HT-29 (cell line): ENCODE measurements around the gene ADAMTS16. TPM values are rescaled to one million over a fixed set of nuclear protein-coding genes. Genes with fewer than 3 reads are reported as not detected.
"Not testable (repeated sequence)": the region's sequence is repeated elsewhere in the genome, so short reads cannot be mapped to it uniquely, and the experiment has no call there.

Source experiments
- DNase-seq: peaks from one replicate; pipeline ENCODE4 v3.0.0-alpha.2; 2015; ENCODE audit warnings: low spot score
- total RNA-seq: library from RNA; depleted of rRNA; stranded (reverse); fragments of >200 nt; shearing (Covaris generic); gene quantifications from 2 replicates; pipeline ENCODE4 v1.2.3, GENCODE V29; 2014; rRNA removed

The ADAMTS16 gene, protein sequence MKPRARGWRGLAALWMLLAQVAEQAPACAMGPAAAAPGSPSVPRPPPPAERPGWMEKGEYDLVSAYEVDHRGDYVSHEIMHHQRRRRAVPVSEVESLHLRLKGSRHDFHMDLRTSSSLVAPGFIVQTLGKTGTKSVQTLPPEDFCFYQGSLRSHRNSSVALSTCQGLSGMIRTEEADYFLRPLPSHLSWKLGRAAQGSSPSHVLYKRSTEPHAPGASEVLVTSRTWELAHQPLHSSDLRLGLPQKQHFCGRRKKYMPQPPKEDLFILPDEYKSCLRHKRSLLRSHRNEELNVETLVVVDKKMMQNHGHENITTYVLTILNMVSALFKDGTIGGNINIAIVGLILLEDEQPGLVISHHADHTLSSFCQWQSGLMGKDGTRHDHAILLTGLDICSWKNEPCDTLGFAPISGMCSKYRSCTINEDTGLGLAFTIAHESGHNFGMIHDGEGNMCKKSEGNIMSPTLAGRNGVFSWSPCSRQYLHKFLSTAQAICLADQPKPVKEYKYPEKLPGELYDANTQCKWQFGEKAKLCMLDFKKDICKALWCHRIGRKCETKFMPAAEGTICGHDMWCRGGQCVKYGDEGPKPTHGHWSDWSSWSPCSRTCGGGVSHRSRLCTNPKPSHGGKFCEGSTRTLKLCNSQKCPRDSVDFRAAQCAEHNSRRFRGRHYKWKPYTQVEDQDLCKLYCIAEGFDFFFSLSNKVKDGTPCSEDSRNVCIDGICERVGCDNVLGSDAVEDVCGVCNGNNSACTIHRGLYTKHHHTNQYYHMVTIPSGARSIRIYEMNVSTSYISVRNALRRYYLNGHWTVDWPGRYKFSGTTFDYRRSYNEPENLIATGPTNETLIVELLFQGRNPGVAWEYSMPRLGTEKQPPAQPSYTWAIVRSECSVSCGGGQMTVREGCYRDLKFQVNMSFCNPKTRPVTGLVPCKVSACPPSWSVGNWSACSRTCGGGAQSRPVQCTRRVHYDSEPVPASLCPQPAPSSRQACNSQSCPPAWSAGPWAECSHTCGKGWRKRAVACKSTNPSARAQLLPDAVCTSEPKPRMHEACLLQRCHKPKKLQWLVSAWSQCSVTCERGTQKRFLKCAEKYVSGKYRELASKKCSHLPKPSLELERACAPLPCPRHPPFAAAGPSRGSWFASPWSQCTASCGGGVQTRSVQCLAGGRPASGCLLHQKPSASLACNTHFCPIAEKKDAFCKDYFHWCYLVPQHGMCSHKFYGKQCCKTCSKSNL
- total RNA-seq = not detected in 2 replicates

DNA sequence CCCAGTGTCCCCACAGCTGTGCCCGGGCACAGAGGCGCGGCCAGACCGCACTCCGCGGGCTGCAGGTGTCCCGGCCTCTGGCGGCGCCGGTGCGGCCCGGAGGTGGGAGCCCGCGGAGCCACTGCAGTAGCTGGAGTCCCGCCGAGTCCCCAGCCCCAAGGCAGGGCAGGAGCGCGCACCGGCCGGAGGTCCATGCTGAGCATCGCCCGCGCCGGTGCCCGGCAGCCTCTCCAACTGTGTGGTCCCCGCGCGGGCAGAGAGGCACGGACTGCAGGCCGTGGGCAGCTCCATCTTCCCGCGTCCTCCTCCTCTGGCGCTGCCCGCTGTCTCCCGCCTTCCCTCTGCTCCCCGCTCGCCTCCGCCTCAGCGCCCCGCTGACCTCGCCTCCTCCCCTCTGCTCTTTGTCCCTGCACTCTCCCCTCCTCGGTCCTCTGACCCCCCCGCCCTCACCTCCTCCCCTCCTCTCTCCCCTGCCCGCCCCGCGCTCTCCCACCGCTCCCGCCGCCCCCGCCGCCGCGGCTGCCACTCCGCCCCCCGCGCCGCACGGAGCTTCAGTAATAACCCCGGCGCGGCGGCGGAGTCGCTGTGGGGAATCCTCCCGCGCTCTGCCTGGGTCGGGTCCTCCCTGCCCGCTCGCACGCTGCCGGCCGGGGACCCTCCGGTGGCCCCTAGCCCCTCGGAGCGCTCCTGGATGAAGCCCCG is at the start of gene ADAMTS16:
Gene ADAMTS16 (plus strand): TSS at position 554 of the 702 bp plus-strand sequence. CDS start 138 bp downstream, at position 692.
- no peak for DNase-seq

DNA sequence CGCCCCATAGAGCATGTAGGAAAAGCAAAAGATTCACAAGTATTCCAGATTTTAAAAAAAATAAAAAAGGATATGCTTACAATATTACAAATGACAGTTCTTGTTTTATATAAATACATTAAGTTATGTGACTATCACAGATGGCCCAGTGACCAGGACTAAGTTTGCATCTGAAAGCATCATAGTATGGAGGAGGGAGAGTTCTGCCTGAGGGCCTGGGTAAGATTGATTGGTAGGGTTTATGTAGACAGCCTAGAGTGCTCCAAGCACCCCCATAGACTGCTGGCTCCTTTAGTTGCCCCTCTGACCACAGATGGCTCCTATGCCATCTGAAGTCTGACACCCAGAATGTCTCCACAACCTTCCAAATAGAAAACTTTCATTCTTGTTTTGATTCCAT is 48.0 kb upstream of the ADAMTS16 start:
- no peak for DNase-seq

DNA sequence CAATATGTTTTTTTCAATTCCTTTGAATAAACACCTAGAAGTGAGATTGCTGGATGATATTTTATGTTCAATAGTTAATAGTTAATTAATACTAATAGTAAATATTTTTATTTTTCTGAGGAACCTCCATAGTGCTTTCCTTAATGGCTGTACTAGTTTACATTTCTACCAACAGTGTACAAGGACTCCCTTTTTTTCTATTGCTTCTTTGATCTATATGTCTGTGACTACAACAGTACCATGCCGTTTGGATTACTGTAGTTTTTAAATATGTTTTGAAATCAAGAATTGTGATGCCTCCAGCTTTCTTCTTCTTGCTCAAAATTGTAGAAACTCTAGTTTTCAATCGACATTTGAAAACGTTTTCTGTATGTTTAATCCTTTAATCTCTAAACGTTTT is 39.5 kb upstream of the ADAMTS16 start:
- DNase-seq = no peak

DNA sequence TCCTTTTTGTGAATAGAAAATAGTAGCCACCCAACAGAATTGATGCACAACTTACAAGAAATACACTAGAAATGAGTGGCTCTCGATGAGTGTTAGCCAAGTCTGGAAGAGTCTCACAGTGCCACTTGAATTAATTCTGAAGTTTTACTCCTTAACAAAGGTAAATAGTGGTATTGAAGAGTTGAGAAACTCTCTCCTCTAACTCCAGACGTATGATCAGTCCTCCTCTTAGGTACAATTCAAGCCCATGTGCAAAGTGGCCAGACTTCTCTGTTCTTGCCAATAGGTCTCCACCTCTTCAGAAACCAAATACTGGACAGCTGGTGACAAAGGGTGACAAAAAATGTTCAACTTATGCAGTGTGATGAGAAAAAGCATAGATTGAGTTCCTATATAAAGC is 38.5 kb upstream of the ADAMTS16 start:
- DNase-seq = no peak

DNA sequence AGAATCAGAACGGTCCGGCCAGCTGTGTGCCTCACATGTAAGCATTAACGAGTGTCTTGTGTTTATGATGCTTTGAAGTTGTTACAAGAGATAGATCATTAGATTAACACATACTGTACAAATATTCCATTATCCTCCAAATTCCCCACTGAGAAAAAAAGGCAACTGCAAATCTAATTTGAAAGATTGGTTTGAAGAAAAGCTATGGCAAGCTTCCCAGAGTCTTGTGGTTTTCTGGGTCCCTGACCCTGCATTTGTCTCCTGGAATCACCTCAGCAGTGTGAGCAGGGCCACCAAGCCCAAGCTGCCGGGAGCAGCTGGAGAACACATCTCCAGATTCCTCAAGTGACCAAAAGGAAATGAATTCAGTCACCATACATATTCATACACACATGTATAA is 36.9 kb upstream of the ADAMTS16 start:
- DNase-seq = no peak

DNA sequence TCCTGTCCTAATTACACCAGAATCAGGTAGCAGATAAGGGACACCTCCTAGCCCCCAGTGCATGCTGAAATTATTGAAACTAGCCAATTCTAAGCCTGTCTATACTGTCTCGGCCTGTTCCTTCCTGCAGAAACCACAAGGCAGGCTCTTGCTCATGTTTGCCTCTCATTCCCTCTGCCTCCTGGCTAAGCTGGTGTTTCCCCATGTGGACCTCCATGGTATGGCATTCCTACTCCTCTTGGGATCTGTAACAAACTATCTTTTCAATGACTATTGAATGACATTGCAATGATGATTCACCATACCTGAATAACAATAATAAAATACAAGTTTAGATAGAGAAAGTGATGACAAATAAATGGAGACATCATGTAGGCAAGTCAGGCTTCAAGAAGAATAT is 35.6 kb upstream of the ADAMTS16 start:
- DNase-seq = no peak

DNA sequence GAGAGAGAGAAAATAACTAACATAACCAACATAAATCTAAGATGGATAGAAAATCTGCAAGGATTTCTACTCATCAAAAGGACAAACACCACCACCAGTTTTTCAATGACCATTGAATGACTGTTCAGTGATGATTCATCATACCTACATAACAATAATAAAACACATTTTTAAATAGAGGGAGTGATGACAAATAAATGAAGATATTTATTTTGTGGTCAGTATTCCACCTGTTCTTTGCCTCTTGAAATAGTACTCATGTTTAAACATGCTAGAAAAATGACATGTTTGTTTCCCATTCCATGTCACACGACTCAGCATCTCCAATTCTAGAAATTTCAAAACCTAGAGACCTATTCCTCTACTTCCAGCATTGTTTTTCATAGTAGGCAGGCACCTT is 34.6 kb upstream of the ADAMTS16 start:
- no peak for DNase-seq

DNA sequence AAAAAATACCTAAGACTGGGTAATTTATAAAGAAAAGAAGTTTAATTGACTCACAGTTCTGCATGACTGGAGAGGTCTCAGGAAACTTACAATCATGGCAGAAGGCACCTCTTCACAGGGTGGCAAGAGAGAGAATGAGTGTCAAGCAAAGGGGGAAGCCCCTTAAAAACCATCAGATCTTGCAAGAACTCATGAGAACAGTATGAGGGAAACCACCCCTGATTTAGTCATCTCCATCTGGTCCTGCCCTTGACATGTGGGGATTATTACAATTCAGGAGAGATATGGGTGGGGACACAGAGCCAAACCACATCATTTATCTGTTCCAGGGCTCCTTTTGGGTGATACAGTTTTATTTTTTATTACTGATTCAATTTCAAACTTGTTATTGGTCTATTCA is 23.2 kb upstream of the ADAMTS16 start:
- no peak for DNase-seq

DNA sequence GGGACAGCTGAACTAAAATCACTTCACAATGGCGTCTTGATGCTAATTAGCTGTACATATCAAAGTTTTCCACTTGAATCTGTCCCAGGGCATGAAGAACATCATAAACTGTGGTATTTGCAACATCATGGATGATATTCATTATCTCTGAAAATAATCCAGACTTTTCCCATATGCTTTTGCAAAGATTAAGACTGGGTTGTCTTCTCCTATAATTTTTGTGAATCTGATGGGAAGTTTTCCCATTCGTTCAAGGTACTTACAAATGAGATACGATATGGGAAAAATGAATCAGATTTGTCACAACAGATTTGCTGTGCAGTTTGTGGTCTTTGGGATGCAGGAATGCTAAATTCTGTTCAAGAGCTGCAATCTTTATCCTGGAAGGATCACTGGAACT is 17.4 kb upstream of the ADAMTS16 start:
- no peak for DNase-seq

DNA sequence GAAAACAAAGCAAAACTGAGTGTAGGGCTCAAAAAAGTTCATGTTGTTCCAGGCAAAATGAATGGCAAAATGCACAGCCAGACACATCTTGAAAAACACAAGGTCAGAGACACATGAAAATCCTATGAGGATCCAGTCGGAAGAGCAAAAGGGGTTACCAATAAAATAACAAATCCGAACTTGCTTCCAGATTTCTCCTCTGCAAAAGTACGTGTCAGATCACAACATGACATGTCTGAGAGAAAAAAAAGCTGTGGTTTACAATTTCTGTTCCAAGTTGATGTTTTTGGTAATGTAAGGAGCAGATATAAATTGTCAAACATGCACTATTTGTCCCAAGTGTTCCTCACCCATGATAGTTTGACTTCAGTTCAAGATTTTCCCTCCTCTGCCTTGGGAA is 15.9 kb upstream of the ADAMTS16 start:
- no peak for DNase-seq

DNA sequence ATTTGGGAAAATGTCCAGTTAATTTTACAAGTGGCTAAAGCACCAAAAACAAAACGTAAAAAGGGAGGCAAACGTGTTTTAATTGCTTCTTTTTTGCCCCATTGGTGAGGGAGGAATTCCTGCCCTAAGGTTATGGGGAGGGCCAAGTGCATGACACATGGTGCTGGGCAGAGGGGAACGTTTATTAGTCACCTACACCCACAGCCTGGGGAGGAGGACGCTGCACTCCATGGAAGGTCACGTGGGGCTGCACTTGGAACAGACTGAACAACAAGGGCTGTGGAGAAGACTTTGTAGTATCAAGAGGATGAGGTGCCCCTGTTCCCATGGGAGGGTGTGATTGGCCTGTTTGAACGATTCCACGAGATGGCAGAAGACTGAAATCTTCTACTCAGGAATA is 13.7 kb upstream of the ADAMTS16 start:
- peak; percentile 26 for DNase-seq

DNA sequence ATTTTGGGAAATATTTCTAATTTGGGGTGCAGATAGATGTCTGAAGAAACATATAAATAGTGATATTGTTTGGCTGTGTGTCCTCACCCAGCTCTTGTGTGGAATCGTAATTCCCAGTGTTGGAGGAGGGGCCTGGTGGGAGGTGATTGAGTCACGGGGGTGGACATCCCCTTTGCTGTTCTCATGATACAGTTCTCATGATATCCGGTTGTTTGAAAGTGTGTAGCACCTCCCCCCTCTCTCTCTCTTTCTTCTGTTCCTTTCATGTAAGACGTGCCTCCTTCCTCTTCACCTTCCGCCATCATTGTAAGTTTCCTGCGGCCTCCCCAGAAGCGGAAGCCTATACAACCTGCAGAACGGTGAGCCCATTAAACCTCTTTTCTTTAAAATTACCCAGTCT is 11.4 kb upstream of the ADAMTS16 start:
- DNase-seq = no peak

DNA sequence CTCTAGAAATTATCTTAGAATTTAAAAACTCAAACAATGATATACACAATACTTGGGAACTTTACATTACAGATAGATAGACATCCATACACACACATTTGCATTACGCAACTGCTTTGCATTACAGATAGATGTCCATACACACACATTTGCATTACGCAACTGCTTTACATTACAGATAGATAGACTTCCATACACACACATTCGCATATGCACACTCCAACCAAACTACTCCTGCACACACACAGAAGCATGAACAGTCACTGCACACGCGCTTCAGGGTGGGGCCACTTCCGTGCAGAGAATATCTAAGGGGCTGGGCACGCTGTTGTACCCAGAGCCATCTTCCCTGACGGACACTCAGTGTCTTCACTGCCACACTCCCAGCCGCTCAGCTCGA is 7.9 kb upstream of the ADAMTS16 start:
- DNase-seq = no peak

DNA sequence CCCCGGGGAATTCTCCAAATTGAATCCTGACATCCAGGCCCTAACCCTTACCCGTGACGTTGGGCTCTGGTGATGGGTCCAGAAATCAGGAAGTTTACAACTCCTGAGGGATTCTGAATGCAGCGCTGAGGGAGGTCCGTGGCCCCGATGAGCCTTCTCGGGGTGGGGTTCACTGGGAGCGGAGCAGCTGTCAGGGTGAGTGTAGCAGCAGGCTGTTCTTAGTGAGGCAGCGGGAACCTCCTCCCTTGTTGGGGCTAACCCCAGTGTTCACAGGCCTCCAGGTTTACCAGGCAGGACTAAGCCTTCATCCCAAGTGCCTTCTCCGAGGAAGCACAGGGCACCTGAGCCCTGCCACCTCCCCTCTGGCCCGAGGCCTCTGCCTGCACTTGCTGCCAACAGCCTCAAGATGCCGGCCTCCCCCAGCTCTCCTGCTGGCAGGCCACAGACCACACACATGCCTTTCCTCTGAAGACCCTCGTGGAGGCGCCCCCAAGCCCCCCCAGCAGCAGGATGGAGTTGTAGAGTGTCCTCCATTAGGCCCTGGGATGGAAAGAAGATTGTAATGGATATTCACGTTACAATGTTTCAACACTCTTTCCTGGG is 7.3 kb upstream of the ADAMTS16 start:
- DNase-seq = no peak

DNA sequence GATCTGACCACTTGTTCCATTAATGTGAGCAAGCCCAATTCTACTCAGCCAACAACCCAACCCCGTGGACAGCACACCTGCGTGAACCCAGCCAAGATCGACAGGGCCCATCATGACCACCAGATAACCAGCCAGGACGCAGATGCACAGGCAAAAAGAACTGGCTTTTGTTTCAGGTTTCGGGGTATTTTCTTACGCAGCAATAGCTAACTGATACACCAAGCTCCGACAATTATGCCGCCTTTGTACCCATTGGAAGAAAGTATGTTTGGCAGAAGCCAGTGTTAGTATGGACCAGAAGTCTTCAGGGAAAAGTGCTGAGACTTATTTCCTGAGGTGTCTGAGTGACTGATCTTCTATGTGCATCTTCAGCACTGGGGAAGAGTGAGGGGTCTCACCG is 6.0 kb upstream of the ADAMTS16 start:
- no peak for DNase-seq

DNA sequence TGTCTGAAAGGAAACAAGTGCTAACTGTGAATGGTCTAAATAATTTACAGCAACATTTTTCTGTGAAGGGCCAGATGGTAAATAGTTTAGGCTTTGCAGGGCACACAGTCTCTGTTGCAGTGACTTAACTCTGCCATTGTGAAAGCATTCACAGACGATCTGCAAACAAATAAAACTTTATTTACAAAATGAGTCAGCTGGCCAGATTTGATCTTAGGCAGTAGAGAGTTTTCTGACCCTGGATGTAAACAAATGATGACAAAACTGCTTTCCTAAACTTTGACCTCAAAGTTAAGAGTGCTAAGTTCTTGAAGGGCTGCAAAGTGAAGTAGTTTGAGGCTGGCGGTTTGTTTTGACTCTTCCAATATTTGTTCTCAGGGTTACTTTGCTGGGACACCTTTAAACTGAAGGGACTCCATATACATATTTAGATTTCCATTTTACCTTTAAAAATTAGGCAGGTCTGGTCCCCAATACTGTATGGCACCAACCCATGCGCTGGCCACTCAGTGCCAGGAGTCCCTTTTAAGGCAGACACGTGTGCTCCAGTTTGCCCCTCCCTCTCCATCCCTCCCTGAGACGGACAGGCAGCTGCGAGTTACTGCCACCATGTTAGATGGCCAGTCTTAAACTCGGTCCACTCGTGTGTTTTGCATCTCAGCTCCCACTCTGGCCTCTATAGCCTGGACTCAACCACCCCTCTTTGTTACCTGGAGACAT is 4.0 kb upstream of the ADAMTS16 start:
- DNase-seq = peak; percentile 40

DNA sequence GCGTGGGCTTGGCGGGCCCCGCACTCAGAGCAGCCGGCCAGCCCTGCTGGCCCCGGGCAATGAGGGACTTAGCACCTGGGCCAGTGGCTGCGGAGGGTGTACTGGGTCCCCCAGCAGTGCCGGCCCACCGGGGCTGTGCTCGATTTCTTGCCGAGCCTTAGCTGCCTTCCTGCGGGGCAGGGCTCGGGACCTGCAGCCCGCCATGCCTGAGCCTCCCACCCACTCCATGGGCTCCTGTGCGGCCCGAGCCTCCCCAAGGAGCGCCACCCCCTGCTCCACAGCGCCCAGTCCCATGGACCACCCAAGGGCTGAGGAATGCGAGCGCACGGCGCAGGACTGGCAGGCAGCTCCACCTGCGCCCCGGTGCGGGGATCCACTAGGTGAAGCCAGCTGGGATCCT is 2.3 kb upstream of the ADAMTS16 start:
- DNase-seq = not testable (repeated sequence)

DNA sequence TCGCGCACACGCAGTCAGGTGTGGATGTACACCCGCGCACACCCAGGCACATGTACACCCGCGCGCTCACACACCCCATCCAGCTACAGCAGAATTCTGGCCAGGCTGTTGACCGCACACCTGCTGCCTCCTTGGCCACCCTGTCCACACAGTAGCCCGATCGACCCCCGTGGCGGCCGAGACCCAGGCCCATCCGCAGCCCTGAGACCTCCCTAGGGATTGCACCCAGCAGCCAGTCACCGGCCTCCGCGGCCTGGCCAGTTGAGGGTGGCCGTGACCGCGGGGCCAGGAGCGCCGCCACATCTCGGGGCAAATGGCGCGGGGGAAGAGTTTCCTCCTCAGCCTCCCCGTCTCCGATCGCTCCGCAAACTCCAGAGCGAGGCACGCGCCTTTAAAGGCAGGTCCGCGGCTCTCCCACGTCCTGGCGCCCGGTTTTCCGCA is 774 bp upstream of the ADAMTS16 start:
- no peak for DNase-seq

DNA sequence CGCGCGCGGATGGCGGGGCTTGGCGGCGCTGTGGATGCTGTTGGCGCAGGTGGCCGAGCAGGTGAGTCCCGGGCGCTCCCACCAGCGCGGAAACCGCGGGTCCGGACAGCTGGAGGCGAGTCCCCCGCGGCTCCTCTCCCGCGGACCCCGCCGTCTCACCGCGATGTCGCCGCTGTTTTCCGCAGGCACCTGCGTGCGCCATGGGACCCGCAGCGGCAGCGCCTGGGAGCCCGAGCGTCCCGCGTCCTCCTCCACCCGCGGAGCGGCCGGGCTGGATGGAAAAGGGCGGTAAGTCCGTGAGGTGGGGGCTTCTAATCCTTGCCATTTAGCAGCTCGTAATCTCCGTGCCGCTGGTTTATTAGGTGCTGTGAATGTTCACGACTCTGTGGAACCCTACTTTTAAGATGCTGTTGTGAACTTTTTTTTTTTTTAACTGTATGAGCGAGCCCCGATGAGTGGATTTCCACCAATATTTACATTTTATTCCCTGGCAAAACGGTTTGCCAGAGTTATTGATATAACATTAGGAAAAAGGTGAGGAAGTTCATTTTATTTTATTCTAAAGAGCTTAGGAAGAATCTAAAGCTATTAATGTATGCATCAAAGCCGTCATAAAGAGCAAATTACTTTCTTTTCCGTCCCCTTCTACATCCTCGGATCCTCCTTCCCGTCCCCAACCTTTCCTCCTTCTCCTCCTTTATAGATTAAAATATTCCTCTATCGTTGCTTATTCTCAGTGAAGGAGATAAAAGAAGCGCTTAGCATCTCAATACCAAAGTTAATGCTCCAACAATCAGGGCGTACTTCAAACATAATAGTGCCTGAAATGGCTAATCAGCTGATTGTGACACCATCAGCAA is 579 bp downstream of the ADAMTS16 start:
- DNase-seq = no peak

DNA sequence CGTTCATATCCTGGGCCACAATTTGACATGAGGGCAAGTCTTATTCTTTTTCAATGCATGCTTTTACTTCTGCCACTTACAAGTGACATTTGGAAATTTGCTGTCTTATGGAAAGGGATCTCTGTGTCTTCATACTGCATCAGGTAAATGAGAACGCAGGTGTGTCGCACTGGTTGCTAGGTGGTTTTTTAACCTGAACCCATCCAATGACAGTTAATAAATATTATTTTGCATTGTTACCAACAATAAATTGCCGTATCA is 1.1 kb downstream of the ADAMTS16 start:
- no peak for DNase-seq
